K562 (cell line): ENCODE results near the gene RHNO1. TPM values are rescaled to one million over a fixed set of nuclear protein-coding genes. Genes with fewer than 3 reads are reported as not detected.

Source experiments
- ARNT ChIP-seq, 2 experiments: fragments of 450-650 bp; IDR thresholded peaks; 2 replicates each; pipeline ENCODE4 v1.6.1; 2016; ENCODE audit warnings: mild to moderate bottlenecking in 1 of 2
- CEBPZ ChIP-seq: fragments of 150-350 bp; IDR thresholded peaks from 2 replicates; pipeline ENCODE4 v1.6.1; 2014; ENCODE audit warnings: low read depth, mild to moderate bottlenecking, low read length, borderline replicate concordance
- E2F6 ChIP-seq, 2 experiments: IDR thresholded peaks; 2 replicates each; pipeline ENCODE4 v1.6.1; 2011; ENCODE audit warnings: borderline replicate concordance in 1 of 2, control low read depth in 1 of 2, low read depth in 1 of 2, low read length in 1 of 2, mild to moderate bottlenecking in 1 of 2, mixed read lengths in 1 of 2, moderate library complexity in 1 of 2; ENCODE audit not compliant: insufficient read depth in 1 of 2, insufficient read length in 1 of 2, poor library complexity in 1 of 2, severe bottlenecking in 1 of 2; ENCODE audit errors: extremely low read depth in 1 of 2
- FOXP4 ChIP-seq: sonication (generic); formaldehyde crosslinking; IDR thresholded peaks from 2 replicates; pipeline ENCODE4 v1.8.0; 2022; ENCODE audit warnings: mild to moderate bottlenecking, missing genetic modification reagents, borderline replicate concordance
- GABPA ChIP-seq: fragments of 200-800 bp; sonication (Bioruptor generic); conservative IDR thresholded peaks from 2 replicates; pipeline ENCODE4 v1.6.1; 2016; ENCODE audit warnings: low read depth, missing genetic modification characterization, missing compliant biosample characterization
- GABPB1 ChIP-seq: sonication (generic); formaldehyde crosslinking; IDR thresholded peaks from 2 replicates; pipeline ENCODE4 v1.8.0; 2022; ENCODE audit warnings: mild to moderate bottlenecking, missing genetic modification reagents
- HLTF ChIP-seq: fragments of 450-650 bp; IDR thresholded peaks from 2 replicates; pipeline ENCODE4 v1.6.1; 2016
- HMGN3 ChIP-seq: IDR thresholded peaks from 2 replicates; pipeline ENCODE4 v1.6.1; 2011; ENCODE audit warnings: borderline replicate concordance, low read depth, mild to moderate bottlenecking, mixed read lengths, low read length; ENCODE audit not compliant: insufficient read length; ENCODE audit errors: extremely low read depth
- MXI1 ChIP-seq: IDR thresholded peaks from 2 replicates; pipeline ENCODE4 v1.6.1; 2011; ENCODE audit warnings: low read depth, mild to moderate bottlenecking, improper control_type of control experiment, low read length
- RB1 ChIP-seq: fragments of 450-650 bp; IDR thresholded peaks from 2 replicates; pipeline ENCODE4 v1.6.1; 2017; ENCODE audit warnings: low read depth, mild to moderate bottlenecking
- RBM25 ChIP-seq: fragments of 200-400 bp; formaldehyde crosslinking; IDR thresholded peaks from 2 replicates; pipeline ENCODE4 v1.6.1; 2018; ENCODE audit warnings: low read length, low read depth, moderate library complexity; ENCODE audit not compliant: severe bottlenecking
- SMARCC2 ChIP-seq: fragments of 450-650 bp; IDR thresholded peaks from 2 replicates; pipeline ENCODE4 v1.6.1; 2017; ENCODE audit warnings: antibody characterized with exemption, moderate library complexity, mild to moderate bottlenecking, low read depth
- TFAM ChIP-seq: fragments of 250-450 bp; sonication (Bioruptor Pico); conservative IDR thresholded peaks from 2 replicates; pipeline ENCODE4 v1.5.0; 2021; ENCODE audit warnings: mild to moderate bottlenecking, moderate library complexity
- polyA plus RNA-seq, 8 experiments: library from polyadenylated mRNA; depleted of rRNA in 4 of 8; stranded (reverse) in 5 of 8; unstranded in 3 of 8; fragments of >200 nt; fragmentation: Nextera tagmentation in 2 of 8; fragmentation: Illumina TruSeq in 1 of 8; extraction: Ambion mirVana in 2 of 8; extraction: Trizol in 1 of 8; gene quantifications; 2 replicates each; pipeline versions ENCODE4 v1.2.1 to v1.2.3, GENCODE V29; 2011 to 2014; ENCODE audit warnings: inconsistent platforms in 1 of 8, missing spikeins in 1 of 8
- total RNA-seq, 7 experiments: library from RNA; depleted of rRNA in 6 of 7; stranded (reverse); fragments of >200 nt in 6 of 7; fragmentation: Illumina TruSeq in 2 of 7; extraction: Trizol in 2 of 7; gene quantifications; 2 replicates each; pipeline versions ENCODE4 v1.2.1 to v1.2.3, GENCODE V29; 2011 to 2021; ENCODE audit warnings: low replicate concordance in 1 of 7
- TF ChIP-seq, protein P1 (sequence below): fragments of 450-650 bp; IDR thresholded peaks from 2 replicates; pipeline ENCODE4 v1.6.1; 2016; ENCODE audit warnings: antibody characterized with exemption

Gene RHNO1
- total and polyA plus RNA-seq, 9 of the 15 experiments (the other 6 are each of a cell fraction or from before 2014, with no cell fraction given) = 20.8 to 62.7 (median 28.8) TPM

GRCh38 chr12:2890388-2891239 lies 13.6 kb downstream of the RHNO1 start, which contains the start of gene TULP3 (continued):
- TF ChIP-seq, protein P1, sequence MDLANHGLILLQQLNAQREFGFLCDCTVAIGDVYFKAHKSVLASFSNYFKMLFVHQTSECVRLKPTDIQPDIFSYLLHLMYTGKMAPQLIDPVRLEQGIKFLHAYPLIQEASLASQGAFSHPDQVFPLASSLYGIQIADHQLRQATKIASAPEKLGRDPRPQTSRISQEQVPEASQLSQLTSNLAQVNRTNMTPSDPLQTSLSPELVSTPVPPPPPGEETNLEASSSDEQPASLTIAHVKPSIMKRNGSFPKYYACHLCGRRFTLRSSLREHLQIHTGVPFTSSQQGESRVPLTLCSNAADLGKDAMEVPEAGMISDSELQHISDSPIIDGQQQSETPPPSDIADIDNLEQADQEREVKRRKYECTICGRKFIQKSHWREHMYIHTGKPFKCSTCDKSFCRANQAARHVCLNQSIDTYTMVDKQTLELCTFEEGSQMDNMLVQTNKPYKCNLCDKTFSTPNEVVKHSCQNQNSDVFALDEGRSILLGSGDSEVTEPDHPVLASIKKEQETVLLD = peak; percentile 66; the same call in 1 of the 2 replicates
- TF ChIP-seq HMGN3 (peak; percentile 58), TFAM (no peak), MXI1 (peak; percentile 55; the same call in 1 of the 2 replicates), GABPA (0 out of 2 replicates have a peak, but pooled peaks have one; percentile 11), RBM25 (peak; percentile 99), SMARCC2 (no peak), CEBPZ (no peak), ARNT (IDR thresholded peaks at IDR 0.05) (no peak), E2F6 (IDR thresholded peaks at IDR 0.05; ENCODE audit: borderline replicate concordance in 1 of 2, extremely low read depth in 1 of 2, insufficient read depth in 1 of 2, insufficient read length in 1 of 2, low read depth in 1 of 2, low read length in 1 of 2, poor library complexity in 1 of 2, severe bottlenecking in 1 of 2) (peak; percentile 94 to 96), RB1 (0 out of 2 replicates have a peak, but pooled peaks have one; percentile 17), HLTF (no peak), FOXP4 (CRISPR knock-in tag) (no peak), GABPB1 (CRISPR knock-in tag) (peak; percentile 46)
